Smooth muscle cell (in vitro differentiated cells): ENCODE results near the gene SHISA6. TPM values are rescaled to one million over a fixed set of nuclear protein-coding genes. Genes with fewer than 3 reads are reported as not detected.

ENCODE experiments used
- DNase-seq: peaks from one replicate; lab custom pipeline; 2025; ENCODE audit not compliant: unreplicated experiment; lab: John Stamatoyannopoulos, UW
- H2AFZ ChIP-seq: fragments of 200-600 bp; sonication (generic); 2 replicates; pipeline ENCODE4 v1.6.0; 2016; ENCODE audit warnings: antibody characterized with exemption, low read depth, mild to moderate bottlenecking
- H3F3A ChIP-seq: fragments of 200-600 bp; sonication (generic); 2 replicates; pipeline ENCODE4 v1.6.0; 2017; ENCODE audit warnings: antibody characterized with exemption, low read depth
- H3K27ac ChIP-seq: fragments of 200-600 bp; sonication (generic); 2 replicates; pipeline ENCODE4 v1.5.1; 2016; ENCODE audit warnings: low read depth, mild to moderate bottlenecking
- H3K27me3 ChIP-seq: fragments of 200-600 bp; sonication (generic); 2 replicates; pipeline ENCODE4 v1.6.1; 2016; ENCODE audit warnings: low read depth, mild to moderate bottlenecking
- H3K36me3 ChIP-seq: fragments of 200-600 bp; sonication (generic); 2 replicates; pipeline ENCODE4 v1.5.1; 2016; ENCODE audit warnings: low read depth
- H3K4me1 ChIP-seq: fragments of 200-600 bp; sonication (generic); 2 replicates; pipeline ENCODE4 v1.5.1; 2016; ENCODE audit warnings: low read depth
- H3K4me2 ChIP-seq: fragments of 200-600 bp; sonication (generic); 2 replicates; pipeline ENCODE4 v1.6.0; 2016; ENCODE audit warnings: mild to moderate bottlenecking
- H3K4me3 ChIP-seq: fragments of 200-600 bp; sonication (generic); 2 replicates; pipeline ENCODE4 v1.5.1; 2016; ENCODE audit warnings: mild to moderate bottlenecking
- H3K79me2 ChIP-seq: fragments of 200-600 bp; sonication (generic); 2 replicates; pipeline ENCODE4 v1.6.0; 2016; ENCODE audit warnings: low read depth, mild to moderate bottlenecking
- H3K9ac ChIP-seq: fragments of 200-600 bp; sonication (generic); 2 replicates; pipeline ENCODE4 v1.6.0; 2016; ENCODE audit warnings: low read depth
- H3K9me3 ChIP-seq: fragments of 200-600 bp; sonication (generic); replicated peaks from 2 replicates; pipeline ENCODE4 v1.5.1; 2016; ENCODE audit warnings: low read depth
- H4K20me1 ChIP-seq: fragments of 200-600 bp; sonication (generic); 2 replicates; pipeline ENCODE4 v1.6.0; 2016; ENCODE audit warnings: low read depth
- CTCF ChIP-seq: fragments of 200-600 bp; sonication (generic); IDR thresholded peaks from 2 replicates; pipeline ENCODE4 v1.5.1; 2017; ENCODE audit warnings: borderline replicate concordance, mild to moderate bottlenecking, antibody characterized with exemption; ENCODE audit not compliant: insufficient read depth, poor library complexity, severe bottlenecking
- WGBS: methylation state at CpG from one replicate; pipeline ENCODE4 v1.1.7; 2016; ENCODE audit warnings: low lambda C conversion rate; 5-methylcytosine and 5-hydroxymethylcytosine counted together
- polyA plus RNA-seq: library from polyadenylated mRNA; unstranded; fragments of >200 nt; fragmentation: Nextera tagmentation; extraction: Ambion mirVana; gene quantifications from 2 replicates; pipeline ENCODE4 v1.2.1, GENCODE V29; 2016
- total RNA-seq: library from RNA; depleted of rRNA; stranded (reverse); fragments of >200 nt; gene quantifications from 2 replicates; pipeline ENCODE4 v1.2.3, GENCODE V29; 2014

Gene SHISA6
- total and polyA plus RNA-seq, 2 experiments from 2014 or later: 0.04 to 0.35 TPM

- Histone ChIP-seq H3K9me3 (no peaks in the 10 kb centered on the region), H3K27me3 (no peaks in the 10 kb centered on the region), H3F3A (no peaks in the 10 kb centered on the region), H4K20me1 (no peaks in the 10 kb centered on the region), H3K4me1 (no peaks in the 10 kb centered on the region), H3K36me3 (no peaks in the 10 kb centered on the region), H3K27ac (no peak overlapping the region), H3K79me2 (no peaks in the 10 kb centered on the region), H3K4me2 (no peak overlapping the region), H3K9ac (no peak overlapping the region), H2AFZ (no peak overlapping the region), H3K4me3 (no peak overlapping the region)
- no peak for DNase-seq
- no peak for TF ChIP-seq CTCF
- WGBS: 92% methylated on average over 3 of the region's 3 CpGs
Observed at GRCh38 chr17:11418342-11418741, 177.3 kb downstream of the SHISA6 start.

GRCh38 chr17:11430751-11431150 lies 189.7 kb downstream of the SHISA6 start:
- H3K27me3 ChIP-seq: no peaks in the 10 kb centered on the region
- WGBS: 87% methylated on average over 6 of the region's 6 CpGs
- no peaks in the 10 kb centered on the region for H3K79me2 ChIP-seq
- no peak overlapping the region for H3K4me2 ChIP-seq
- no peak for TF ChIP-seq CTCF
- H3K9me3 ChIP-seq: no peaks in the 10 kb centered on the region
- H2AFZ ChIP-seq: no peak overlapping the region
- H3K4me3 ChIP-seq: no peak overlapping the region
- H3K9ac ChIP-seq: no peak overlapping the region
- no peaks in the 10 kb centered on the region for H4K20me1 ChIP-seq
- no peaks in the 10 kb centered on the region for H3F3A ChIP-seq
- H3K36me3 ChIP-seq: no peaks in the 10 kb centered on the region
- no peak for DNase-seq
- H3K4me1 ChIP-seq: no peaks in the 10 kb centered on the region
- no peak overlapping the region for H3K27ac ChIP-seq

- H3F3A ChIP-seq: no peaks in the 10 kb centered on the region
- H3K79me2 ChIP-seq: no peaks in the 10 kb centered on the region
- DNase-seq: no peak
- no peak overlapping the region for H2AFZ ChIP-seq
- 77% methylated on average over 4 of the region's 4 CpGs for WGBS
- no peaks in the 10 kb centered on the region for H4K20me1 ChIP-seq
- H3K36me3 ChIP-seq: no peaks in the 10 kb centered on the region
- H3K9ac ChIP-seq: no peak overlapping the region
- H3K4me3 ChIP-seq: no peak overlapping the region
- no peaks in the 10 kb centered on the region for H3K4me1 ChIP-seq
- no peaks in the 10 kb centered on the region for H3K9me3 ChIP-seq
- no peak overlapping the region for H3K4me2 ChIP-seq
- H3K27me3 ChIP-seq: no peaks in the 10 kb centered on the region
- no peak for TF ChIP-seq CTCF
- H3K27ac ChIP-seq: no peak overlapping the region
Observed at GRCh38 chr17:11438673-11439072, 197.7 kb downstream of the SHISA6 start.

- H3K9me3 ChIP-seq: no peaks in the 10 kb centered on the region
- H2AFZ ChIP-seq: no peak overlapping the region
- no peaks in the 10 kb centered on the region for H4K20me1 ChIP-seq
- no peak overlapping the region for H3K4me3 ChIP-seq
- H3K4me2 ChIP-seq: no peak overlapping the region
- H3K27me3 ChIP-seq: no peaks in the 10 kb centered on the region
- 84% methylated on average over 1 of the region's 1 CpG for WGBS
- no peaks in the 10 kb centered on the region for H3K4me1 ChIP-seq
- DNase-seq: no peak
- no peak overlapping the region for H3K27ac ChIP-seq
- H3F3A ChIP-seq: no peaks in the 10 kb centered on the region
- H3K9ac ChIP-seq: no peak overlapping the region
- H3K79me2 ChIP-seq: no peaks in the 10 kb centered on the region
- no peak for TF ChIP-seq CTCF
- no peaks in the 10 kb centered on the region for H3K36me3 ChIP-seq
Observed at GRCh38 chr17:11441004-11441403, 200.0 kb downstream of the SHISA6 start.
